ENCODE data around the gene RBM14.

RBM14 gene

DNA sequence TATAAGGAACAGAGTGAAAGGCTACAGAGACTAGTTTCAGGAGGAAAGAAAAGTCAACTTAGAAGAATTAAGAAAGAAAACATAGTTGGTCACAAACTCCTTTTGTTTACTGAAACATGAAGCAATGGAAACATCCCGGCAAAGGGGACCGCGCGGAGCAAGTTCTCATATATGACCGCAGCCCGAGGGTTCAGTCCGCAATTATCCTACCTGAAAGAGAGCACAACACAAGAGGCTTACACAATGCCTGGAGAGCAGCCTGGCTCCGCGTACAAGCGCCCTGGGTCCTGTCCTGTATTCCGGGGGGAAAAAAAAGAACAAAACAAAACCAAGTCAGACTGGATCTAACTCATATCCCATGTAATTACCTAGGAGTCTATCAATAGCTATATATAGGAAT lies 48.9 kb downstream of the RBM14 start:
- TF ChIP-seq, protein P1, sequence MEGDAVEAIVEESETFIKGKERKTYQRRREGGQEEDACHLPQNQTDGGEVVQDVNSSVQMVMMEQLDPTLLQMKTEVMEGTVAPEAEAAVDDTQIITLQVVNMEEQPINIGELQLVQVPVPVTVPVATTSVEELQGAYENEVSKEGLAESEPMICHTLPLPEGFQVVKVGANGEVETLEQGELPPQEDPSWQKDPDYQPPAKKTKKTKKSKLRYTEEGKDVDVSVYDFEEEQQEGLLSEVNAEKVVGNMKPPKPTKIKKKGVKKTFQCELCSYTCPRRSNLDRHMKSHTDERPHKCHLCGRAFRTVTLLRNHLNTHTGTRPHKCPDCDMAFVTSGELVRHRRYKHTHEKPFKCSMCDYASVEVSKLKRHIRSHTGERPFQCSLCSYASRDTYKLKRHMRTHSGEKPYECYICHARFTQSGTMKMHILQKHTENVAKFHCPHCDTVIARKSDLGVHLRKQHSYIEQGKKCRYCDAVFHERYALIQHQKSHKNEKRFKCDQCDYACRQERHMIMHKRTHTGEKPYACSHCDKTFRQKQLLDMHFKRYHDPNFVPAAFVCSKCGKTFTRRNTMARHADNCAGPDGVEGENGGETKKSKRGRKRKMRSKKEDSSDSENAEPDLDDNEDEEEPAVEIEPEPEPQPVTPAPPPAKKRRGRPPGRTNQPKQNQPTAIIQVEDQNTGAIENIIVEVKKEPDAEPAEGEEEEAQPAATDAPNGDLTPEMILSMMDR (IDR thresholded peaks at IDR 0.05; ENCODE audit: borderline replicate concordance, insufficient read depth, low read depth, low read length): no peak

DNA sequence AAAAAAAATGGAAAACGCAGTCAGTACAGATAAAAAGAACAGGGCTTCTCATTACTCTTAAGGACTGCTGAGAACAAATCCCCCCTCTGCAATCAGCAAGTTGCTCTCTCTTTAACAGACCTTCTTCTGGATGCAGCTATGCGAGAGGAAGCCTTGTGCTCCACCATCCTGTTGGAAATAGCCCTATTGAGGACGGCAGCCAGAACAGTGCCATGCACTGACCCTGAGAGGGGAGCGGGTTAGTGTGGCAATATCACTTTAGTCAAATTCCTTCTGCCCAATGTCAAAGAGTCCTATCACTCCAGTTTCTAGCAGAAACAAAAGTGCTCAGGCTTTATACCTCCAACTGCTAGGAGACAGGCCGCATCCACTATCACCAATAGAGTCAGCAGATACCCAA lies 54.4 kb downstream of the RBM14 start:
- H3K4me3 ChIP-seq (ENCODE audit: low read depth, low read length): no peak overlapping the region
- TF ChIP-seq, protein P1 (IDR thresholded peaks at IDR 0.05; ENCODE audit: borderline replicate concordance, insufficient read depth, low read depth, low read length): no peak

More for the DNA sequence above, 48.9 kb downstream of the RBM14 start:
- H3K4me3 ChIP-seq (ENCODE audit: low read depth, low read length): no peak overlapping the region

DNA sequence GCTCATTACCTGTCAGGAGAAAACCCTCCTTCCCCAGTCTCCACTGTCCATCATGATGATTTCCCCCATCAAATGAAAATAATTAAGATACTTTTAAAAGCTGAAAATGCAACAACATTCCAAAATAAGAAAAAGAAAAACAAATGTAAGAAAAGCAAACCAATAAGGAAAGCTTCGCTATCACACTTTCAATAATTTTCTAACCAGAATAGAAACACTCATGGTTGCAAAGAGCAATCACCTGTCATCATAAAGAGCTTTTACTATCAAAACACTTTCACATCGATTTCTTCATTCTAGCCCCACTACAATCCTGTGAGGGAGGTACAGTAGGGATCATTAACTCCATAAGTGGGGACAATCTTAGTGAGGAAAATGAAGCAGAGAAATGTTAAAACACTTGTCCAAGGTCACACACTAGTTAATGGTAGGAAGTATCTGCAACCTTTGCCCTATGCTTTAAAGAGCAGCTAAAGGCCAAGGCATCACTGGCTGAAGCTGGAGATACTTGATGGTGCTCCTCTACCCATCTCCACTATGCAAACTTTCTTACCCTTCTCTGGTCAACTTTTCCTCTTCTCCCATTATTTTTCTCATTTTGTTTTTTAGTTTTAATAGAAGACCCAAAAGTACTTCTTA lies 58.7 kb downstream of the RBM14 start:
- H3K4me3 ChIP-seq (ENCODE audit: low read depth, low read length): no peak overlapping the region
- TF ChIP-seq, protein P1 (IDR thresholded peaks at IDR 0.05; ENCODE audit: borderline replicate concordance, insufficient read depth, low read depth, low read length): no peak

DNA sequence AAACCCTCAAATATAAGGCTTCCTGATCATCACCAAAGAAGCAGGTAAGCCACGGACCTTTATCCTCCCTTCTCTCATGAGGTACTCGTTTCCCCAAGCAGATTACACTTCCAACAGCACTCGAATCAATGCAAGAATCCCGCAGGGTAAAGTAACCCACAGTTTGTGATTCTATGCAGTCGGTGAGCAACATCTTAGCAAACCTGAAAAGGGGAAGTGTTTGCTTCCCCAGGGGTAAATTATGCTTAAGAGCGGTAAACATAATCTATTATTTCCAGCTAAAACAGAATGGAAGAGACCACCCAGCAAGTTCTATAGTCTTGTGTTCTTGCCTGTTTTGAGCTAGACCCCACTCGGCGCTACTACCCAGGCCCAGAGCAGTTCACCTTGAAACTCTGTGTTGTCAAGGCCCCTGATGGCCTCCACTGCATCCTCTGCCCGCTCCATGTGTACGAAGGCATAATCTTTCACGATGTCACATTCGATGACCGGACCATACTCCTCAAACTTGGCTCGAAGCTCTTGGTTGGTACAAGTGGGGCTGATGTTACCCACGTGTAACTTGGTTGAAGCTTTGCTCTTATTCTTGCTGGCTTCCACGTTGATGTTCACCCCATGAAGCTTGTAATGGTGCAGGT lies 60.0 kb downstream of the RBM14 start:
- H3K4me3 ChIP-seq (ENCODE audit: low read depth, low read length): no peak overlapping the region

More for the DNA sequence above, 60.0 kb downstream of the RBM14 start:
- TF ChIP-seq, protein P1 (IDR thresholded peaks at IDR 0.05; ENCODE audit: borderline replicate concordance, insufficient read depth, low read depth, low read length): no peak
